ENCODE measurements around the gene ST6GALNAC4. TPM values are rescaled to one million over a fixed set of nuclear protein-coding genes. Genes with fewer than 3 reads are reported as not detected.
A peak's percentile ranks its signal among the peaks of the same experiment; 100 is the strongest.

Gene ST6GALNAC4
- total and polyA plus RNA-seq, 9 of the 15 experiments (the other 6 are each of a cell fraction or from before 2014, with no cell fraction given), result 2.6 to 43.1 (median 15.4) TPM

DNA sequence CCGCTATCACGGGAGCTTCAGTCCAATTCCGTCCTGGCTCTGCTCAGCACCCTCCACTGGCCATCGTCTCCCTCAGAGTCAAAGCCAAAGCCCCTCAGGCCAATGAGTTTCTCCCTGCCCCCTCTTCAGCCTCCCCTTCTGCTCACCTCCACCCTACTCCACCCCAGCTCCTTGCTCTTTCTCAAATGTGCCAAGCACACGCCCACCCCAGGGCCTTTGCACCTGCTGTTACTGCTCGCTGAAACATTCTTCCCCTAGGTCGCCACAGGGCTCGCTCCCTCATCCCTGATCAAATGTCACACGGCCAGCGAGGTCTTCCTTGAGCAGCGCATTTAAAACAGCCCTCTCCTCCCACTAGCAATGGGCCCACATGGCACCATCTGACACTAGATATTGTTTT is 56.1 kb downstream of the ST6GALNAC4 start (continued):
- TF ChIP-seq JUN (IDR thresholded peaks at IDR 0.05; ENCODE audit: borderline replicate concordance, low read depth, low read length), result no peak
- no peak for TF ChIP-seq JUN (CRISPR knock-in tag; IDR thresholded peaks at IDR 0.05; ENCODE audit: borderline replicate concordance)
- TF ChIP-seq SIN3A (IDR thresholded peaks at IDR 0.05; ENCODE audit: borderline replicate concordance in 2 of 2, control insufficient read depth in 1 of 2, low read depth in 2 of 2, low read length in 2 of 2), result no peak
- no peak for TF ChIP-seq ZBTB43 (CRISPR knock-in tag; IDR thresholded peaks at IDR 0.05)
- TF ChIP-seq ARHGAP35 (IDR thresholded peaks at IDR 0.05; ENCODE audit: partially characterized antibody), result no peak
- TF ChIP-seq CBFA2T2 (conservative IDR thresholded peaks at IDR 0.05), result no peak
- TF ChIP-seq, protein P1, sequence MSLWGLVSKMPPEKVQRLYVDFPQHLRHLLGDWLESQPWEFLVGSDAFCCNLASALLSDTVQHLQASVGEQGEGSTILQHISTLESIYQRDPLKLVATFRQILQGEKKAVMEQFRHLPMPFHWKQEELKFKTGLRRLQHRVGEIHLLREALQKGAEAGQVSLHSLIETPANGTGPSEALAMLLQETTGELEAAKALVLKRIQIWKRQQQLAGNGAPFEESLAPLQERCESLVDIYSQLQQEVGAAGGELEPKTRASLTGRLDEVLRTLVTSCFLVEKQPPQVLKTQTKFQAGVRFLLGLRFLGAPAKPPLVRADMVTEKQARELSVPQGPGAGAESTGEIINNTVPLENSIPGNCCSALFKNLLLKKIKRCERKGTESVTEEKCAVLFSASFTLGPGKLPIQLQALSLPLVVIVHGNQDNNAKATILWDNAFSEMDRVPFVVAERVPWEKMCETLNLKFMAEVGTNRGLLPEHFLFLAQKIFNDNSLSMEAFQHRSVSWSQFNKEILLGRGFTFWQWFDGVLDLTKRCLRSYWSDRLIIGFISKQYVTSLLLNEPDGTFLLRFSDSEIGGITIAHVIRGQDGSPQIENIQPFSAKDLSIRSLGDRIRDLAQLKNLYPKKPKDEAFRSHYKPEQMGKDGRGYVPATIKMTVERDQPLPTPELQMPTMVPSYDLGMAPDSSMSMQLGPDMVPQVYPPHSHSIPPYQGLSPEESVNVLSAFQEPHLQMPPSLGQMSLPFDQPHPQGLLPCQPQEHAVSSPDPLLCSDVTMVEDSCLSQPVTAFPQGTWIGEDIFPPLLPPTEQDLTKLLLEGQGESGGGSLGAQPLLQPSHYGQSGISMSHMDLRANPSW (CRISPR knock-in tag; IDR thresholded peaks at IDR 0.05), result no peak
- TF ChIP-seq PREB (CRISPR knock-in tag; IDR thresholded peaks at IDR 0.05), result no peak
- TF ChIP-seq CBX8 (IDR thresholded peaks at IDR 0.05; ENCODE audit: borderline replicate concordance, extremely low read depth, low read depth, low read length, poor library complexity, severe bottlenecking), result no peak
- TF ChIP-seq, protein P2, sequence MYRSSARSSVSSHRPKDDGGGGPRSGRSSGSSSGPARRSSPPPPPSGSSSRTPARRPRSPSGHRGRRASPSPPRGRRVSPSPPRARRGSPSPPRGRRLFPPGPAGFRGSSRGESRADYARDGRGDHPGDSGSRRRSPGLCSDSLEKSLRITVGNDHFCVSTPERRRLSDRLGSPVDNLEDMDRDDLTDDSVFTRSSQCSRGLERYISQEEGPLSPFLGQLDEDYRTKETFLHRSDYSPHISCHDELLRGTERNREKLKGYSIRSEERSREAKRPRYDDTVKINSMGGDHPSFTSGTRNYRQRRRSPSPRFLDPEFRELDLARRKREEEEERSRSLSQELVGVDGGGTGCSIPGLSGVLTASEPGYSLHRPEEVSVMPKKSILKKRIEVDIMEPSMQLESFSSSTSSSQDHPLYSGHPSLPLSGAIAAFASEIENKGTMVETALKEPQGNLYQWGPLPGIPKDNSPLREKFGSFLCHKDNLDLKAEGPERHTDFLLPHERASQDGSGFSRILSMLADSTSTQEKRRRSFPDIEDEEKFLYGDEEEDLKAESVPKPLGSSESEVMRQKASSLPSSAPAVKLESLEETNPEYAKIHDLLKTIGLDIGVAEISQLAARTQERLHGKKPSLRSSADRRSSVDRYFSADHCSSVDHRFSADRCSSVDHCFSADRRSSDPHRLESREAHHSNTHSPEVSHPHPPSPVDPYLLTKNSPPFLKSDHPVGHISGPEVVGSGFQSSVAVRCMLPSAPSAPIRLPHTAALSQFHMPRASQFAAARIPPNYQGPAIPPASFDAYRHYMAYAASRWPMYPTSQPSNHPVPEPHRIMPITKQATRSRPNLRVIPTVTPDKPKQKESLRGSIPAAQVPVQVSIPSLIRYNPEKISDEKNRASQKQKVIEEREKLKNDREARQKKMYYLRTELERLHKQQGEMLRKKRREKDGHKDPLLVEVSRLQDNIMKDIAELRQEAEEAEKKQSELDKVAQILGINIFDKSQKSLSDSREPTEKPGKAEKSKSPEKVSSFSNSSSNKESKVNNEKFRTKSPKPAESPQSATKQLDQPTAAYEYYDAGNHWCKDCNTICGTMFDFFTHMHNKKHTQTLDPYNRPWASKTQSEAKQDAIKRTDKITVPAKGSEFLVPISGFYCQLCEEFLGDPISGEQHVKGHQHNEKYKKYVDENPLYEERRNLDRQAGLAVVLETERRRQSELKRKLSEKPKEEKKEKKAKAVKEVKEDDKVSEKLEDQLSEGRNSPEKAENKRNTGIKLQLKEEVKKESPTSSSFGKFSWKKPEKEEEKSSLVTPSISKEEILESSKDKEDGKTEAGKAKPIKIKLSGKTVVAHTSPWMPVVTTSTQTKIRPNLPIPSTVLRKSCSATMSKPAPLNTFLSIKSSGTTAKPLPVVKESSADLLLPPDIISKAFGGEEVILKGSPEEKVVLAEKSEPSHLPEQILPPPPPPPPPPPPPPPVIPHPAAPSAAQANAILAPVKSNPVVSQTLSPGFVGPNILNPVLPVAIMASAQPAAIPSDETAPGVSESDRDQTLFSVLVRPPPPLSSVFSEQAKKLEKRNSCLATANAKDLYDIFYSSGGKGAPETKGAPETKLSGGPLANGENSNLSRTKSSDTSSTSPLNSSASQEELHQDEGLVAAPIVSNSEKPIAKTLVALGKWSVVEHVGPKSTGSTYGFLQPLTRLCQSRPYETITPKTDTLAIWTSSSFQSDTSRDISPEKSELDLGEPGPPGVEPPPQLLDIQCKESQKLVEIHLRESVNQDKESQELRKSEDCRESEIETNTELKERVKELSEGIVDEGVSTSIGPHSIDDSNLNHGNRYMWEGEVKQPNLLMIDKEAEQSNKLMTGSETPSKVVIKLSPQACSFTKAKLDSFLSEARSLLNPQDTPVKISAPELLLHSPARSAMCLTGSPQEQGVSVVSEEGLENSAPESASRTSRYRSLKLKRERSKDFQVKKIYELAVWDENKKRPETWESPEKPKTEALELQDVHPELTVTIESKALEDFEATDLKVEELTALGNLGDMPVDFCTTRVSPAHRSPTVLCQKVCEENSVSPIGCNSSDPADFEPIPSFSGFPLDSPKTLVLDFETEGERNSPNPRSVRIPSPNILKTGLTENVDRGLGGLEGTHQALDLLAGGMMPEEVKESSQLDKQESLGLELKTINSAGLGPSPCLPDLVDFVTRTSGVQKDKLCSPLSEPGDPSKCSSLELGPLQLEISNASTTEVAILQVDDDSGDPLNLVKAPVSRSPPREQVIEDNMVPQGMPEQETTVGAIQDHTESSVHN (IDR thresholded peaks at IDR 0.05; ENCODE audit: borderline replicate concordance in 1 of 2, low read depth in 1 of 2), result no peak
- TF ChIP-seq PHF20 (IDR thresholded peaks at IDR 0.05; ENCODE audit: partially characterized antibody), result peak; percentile 34
- no peak for TF ChIP-seq FOXK1 (CRISPR knock-in tag; IDR thresholded peaks at IDR 0.05; ENCODE audit: borderline replicate concordance)
- TF ChIP-seq DNMT1 (IDR thresholded peaks at IDR 0.05), result 0 out of 2 replicates have a peak, but pooled peaks have one; percentile 49
- TF ChIP-seq ZNF121 (CRISPR knock-in tag; conservative IDR thresholded peaks at IDR 0.05), result 0 out of 2 replicates have a peak, but pooled peaks have one; percentile 4
